Measurements from ENCODE around the gene SUCLG2. TPM values are rescaled to one million over a fixed set of nuclear protein-coding genes. Genes with fewer than 3 reads are reported as not detected.

SUCLG2 gene
- total and polyA plus RNA-seq, 4 donors: 38.2 to 71.9 (median 44.5) TPM

GRCh38 chr3:67531181-67532101 is 123.0 kb downstream of the SUCLG2 start:
- Histone ChIP-seq H3K4me1 (ENCODE audit: control insufficient read depth in 1 of 2, insufficient read depth in 2 of 2, low read length in 2 of 2) (no peaks in the 10 kb centered on the region), H3K36me3 (ENCODE audit: control insufficient read depth in 1 of 2, insufficient read depth in 2 of 2, low read length in 1 of 2) (peaks cover 2 to 3% of the 10 kb centered on the region in 2 donors), H3K9me3 (ENCODE audit: control insufficient read depth, low read length) (no peaks in the 10 kb centered on the region), H3K4me3 (ENCODE audit: low read length in 2 of 2) (no peak overlapping the region), H3K27me3 (ENCODE audit: control insufficient read depth in 1 of 2, insufficient read depth in 2 of 2, low read length in 1 of 2) (no peaks in the 10 kb centered on the region), H3K27ac (ENCODE audit: low read depth in 1 of 2, low read length in 2 of 2) (no peak overlapping the region)
- 84 to 85% methylated on average over 6 of the region's 6 CpGs for whole genome bisulfite sequencing, 2 donors
- DNase-seq (no peak), ATAC-seq (ENCODE audit: low FRiP score) (no peak)
- intact Hi-C loops (cut with DNase I): no loop called here

- ATAC-seq (ENCODE audit: low FRiP score): no peak
- Histone ChIP-seq H3K4me1 (ENCODE audit: control insufficient read depth in 1 of 2, insufficient read depth in 2 of 2, low read length in 2 of 2) (no peaks in the 10 kb centered on the region), H3K36me3 (ENCODE audit: control insufficient read depth in 1 of 2, insufficient read depth in 2 of 2, low read length in 1 of 2) (peaks cover 3 to 4% of the 10 kb centered on the region in 2 donors), H3K9me3 (ENCODE audit: control insufficient read depth, low read length) (no peaks in the 10 kb centered on the region), H3K27ac (ENCODE audit: low read depth in 1 of 2, low read length in 2 of 2) (no peak overlapping the region), H3K4me3 (ENCODE audit: low read length in 2 of 2) (no peak overlapping the region), H3K27me3 (ENCODE audit: control insufficient read depth in 1 of 2, insufficient read depth in 2 of 2, low read length in 1 of 2) (no peaks in the 10 kb centered on the region)
- WGBS, 2 donors: 90 to 97% methylated on average over 1 of the region's 1 CpG
- intact Hi-C loops (cut with DNase I): no loop called here
- DNase-seq: no peak
These were observed 124.5 kb downstream of the SUCLG2 start for GRCh38 chr3:67529915-67530314.

- intact Hi-C loops (cut with DNase I): no loop called here
- Histone ChIP-seq H3K27me3 (ENCODE audit: control insufficient read depth in 1 of 2, insufficient read depth in 2 of 2, low read length in 1 of 2) (no peaks in the 10 kb centered on the region), H3K9me3 (ENCODE audit: control insufficient read depth, low read length) (no peaks in the 10 kb centered on the region), H3K36me3 (ENCODE audit: control insufficient read depth in 1 of 2, insufficient read depth in 2 of 2, low read length in 1 of 2) (peaks cover 3 to 4% of the 10 kb centered on the region in 2 donors), H3K4me1 (ENCODE audit: control insufficient read depth in 1 of 2, insufficient read depth in 2 of 2, low read length in 2 of 2) (no peaks in the 10 kb centered on the region), H3K27ac (ENCODE audit: low read depth in 1 of 2, low read length in 2 of 2) (no peak overlapping the region), H3K4me3 (ENCODE audit: low read length in 2 of 2) (no peak overlapping the region)
- WGBS, 2 donors: 89 to 92% methylated on average over 1 of the region's 1 CpG
- ATAC-seq (ENCODE audit: low FRiP score) (no peak), DNase-seq (no peak)
These were observed 125.1 kb downstream of the SUCLG2 start for GRCh38 chr3:67529337-67529736.

DNA sequence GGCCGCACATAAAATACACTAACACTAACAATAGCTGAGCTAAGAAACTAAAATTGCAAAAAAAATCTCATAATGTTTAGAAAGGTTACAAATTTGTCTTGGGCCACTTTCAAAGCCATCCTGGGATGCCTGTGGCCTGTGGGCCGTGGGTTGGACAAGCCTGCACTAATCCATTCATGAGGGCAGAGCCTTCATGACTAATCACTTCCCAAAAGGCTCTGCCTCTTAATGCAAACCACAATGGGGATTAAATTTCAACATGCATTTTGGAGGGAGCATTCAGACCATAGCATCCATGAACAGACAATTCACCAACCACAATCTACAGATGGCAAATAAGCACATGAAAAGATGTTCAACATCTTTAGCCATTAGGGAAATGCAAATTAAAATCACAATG is 128.2 kb downstream of the SUCLG2 start:
- Histone ChIP-seq H3K27me3 (ENCODE audit: control insufficient read depth in 1 of 2, insufficient read depth in 2 of 2, low read length in 1 of 2) (no peaks in the 10 kb centered on the region), H3K27ac (ENCODE audit: low read depth in 1 of 2, low read length in 2 of 2) (no peak overlapping the region), H3K4me1 (ENCODE audit: control insufficient read depth in 1 of 2, insufficient read depth in 2 of 2, low read length in 2 of 2) (no peaks in the 10 kb centered on the region), H3K4me3 (ENCODE audit: low read length in 2 of 2) (no peak overlapping the region), H3K9me3 (ENCODE audit: control insufficient read depth, low read length) (no peaks in the 10 kb centered on the region), H3K36me3 (ENCODE audit: control insufficient read depth in 1 of 2, insufficient read depth in 2 of 2, low read length in 1 of 2) (peaks cover 3 to 4% of the 10 kb centered on the region in 2 donors)
- ATAC-seq (ENCODE audit: low FRiP score) (no peak), DNase-seq (no peak)
- 88 to 89% methylated on average over 2 of the region's 2 CpGs for WGBS, 2 donors
- intact Hi-C loops (cut with DNase I): no loop called here

GRCh38 chr3:67524046-67524445 is 130.4 kb downstream of the SUCLG2 start:
- Histone ChIP-seq H3K27me3 (ENCODE audit: control insufficient read depth in 1 of 2, insufficient read depth in 2 of 2, low read length in 1 of 2) (no peaks in the 10 kb centered on the region), H3K4me1 (ENCODE audit: control insufficient read depth in 1 of 2, insufficient read depth in 2 of 2, low read length in 2 of 2) (peaks cover 0 to 2% of the 10 kb centered on the region in 2 donors), H3K27ac (ENCODE audit: low read depth in 1 of 2, low read length in 2 of 2) (no peak overlapping the region), H3K4me3 (ENCODE audit: low read length in 2 of 2) (no peak overlapping the region), H3K36me3 (ENCODE audit: control insufficient read depth in 1 of 2, insufficient read depth in 2 of 2, low read length in 1 of 2) (peaks cover 4 to 5% of the 10 kb centered on the region in 2 donors), H3K9me3 (ENCODE audit: control insufficient read depth, low read length) (no peaks in the 10 kb centered on the region)
- intact Hi-C loops (cut with DNase I): no loop called here
- DNase-seq (no peak), ATAC-seq (ENCODE audit: low FRiP score) (no peak)
- 92 to 97% methylated on average over 6 of the region's 6 CpGs for WGBS, 2 donors

DNA sequence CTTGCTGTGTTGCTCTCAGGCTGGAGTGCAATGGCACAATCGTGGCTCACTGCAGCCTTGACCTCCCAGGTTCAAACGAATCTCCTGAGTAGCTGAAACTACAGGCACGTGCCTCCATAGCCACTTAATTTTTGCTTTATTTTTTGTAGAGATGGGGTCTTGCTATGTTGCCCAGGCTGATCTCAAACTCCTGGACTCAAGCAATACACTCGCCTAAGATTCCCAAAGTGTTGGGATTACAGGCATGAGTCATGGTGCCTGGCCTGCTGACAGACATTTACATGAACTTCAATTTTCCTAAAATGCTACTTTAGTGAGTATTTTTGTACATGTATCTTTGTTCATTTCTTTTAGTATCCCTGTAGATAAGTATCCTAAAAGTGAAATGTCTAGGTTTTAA is 132.3 kb downstream of the SUCLG2 start:
- Histone ChIP-seq H3K27me3 (ENCODE audit: control insufficient read depth in 1 of 2, insufficient read depth in 2 of 2, low read length in 1 of 2) (no peaks in the 10 kb centered on the region), H3K9me3 (ENCODE audit: control insufficient read depth, low read length) (no peaks in the 10 kb centered on the region), H3K4me3 (ENCODE audit: low read length in 2 of 2) (no peak overlapping the region), H3K36me3 (ENCODE audit: control insufficient read depth in 1 of 2, insufficient read depth in 2 of 2, low read length in 1 of 2) (peaks cover 5 to 6% of the 10 kb centered on the region in 2 donors), H3K27ac (ENCODE audit: low read depth in 1 of 2, low read length in 2 of 2) (no peak overlapping the region), H3K4me1 (ENCODE audit: control insufficient read depth in 1 of 2, insufficient read depth in 2 of 2, low read length in 2 of 2) (peaks cover 0 to 2% of the 10 kb centered on the region in 2 donors)
- WGBS, 2 donors: 93 to 96% methylated on average over 4 of the region's 4 CpGs
- ATAC-seq (ENCODE audit: low FRiP score) (no peak), DNase-seq (no peak)
- intact Hi-C loops (cut with DNase I): no loop called here

- intact Hi-C loops (cut with DNase I): no loop called here
- WGBS, 2 donors: 87 to 88% methylated on average over 5 of the region's 5 CpGs
- ATAC-seq (ENCODE audit: low FRiP score): no peak
- no peaks in the 10 kb centered on the region for H3K27me3 ChIP-seq (ENCODE audit: control insufficient read depth in 1 of 2, insufficient read depth in 2 of 2, low read length in 1 of 2)
- no peak overlapping the region for H3K27ac ChIP-seq (ENCODE audit: low read depth in 1 of 2, low read length in 2 of 2)
- H3K4me3 ChIP-seq (ENCODE audit: low read length in 2 of 2): no peak overlapping the region
- H3K36me3 ChIP-seq (ENCODE audit: control insufficient read depth in 1 of 2, insufficient read depth in 2 of 2, low read length in 1 of 2): peaks cover 2 to 6% of the 10 kb centered on the region in 2 donors
- no peaks in the 10 kb centered on the region for H3K9me3 ChIP-seq (ENCODE audit: control insufficient read depth, low read length)
- peaks cover 0 to 2% of the 10 kb centered on the region in 2 donors for H3K4me1 ChIP-seq (ENCODE audit: control insufficient read depth in 1 of 2, insufficient read depth in 2 of 2, low read length in 2 of 2)
- no peak for DNase-seq
These were observed 133.3 kb downstream of the SUCLG2 start for GRCh38 chr3:67521053-67521646.

GRCh38 chr3:67518236-67518635 is 136.2 kb downstream of the SUCLG2 start:
- Histone ChIP-seq H3K4me1 (ENCODE audit: control insufficient read depth in 1 of 2, insufficient read depth in 2 of 2, low read length in 2 of 2) (peaks cover 0 to 2% of the 10 kb centered on the region in 2 donors), H3K27me3 (ENCODE audit: control insufficient read depth in 1 of 2, insufficient read depth in 2 of 2, low read length in 1 of 2) (no peaks in the 10 kb centered on the region), H3K4me3 (ENCODE audit: low read length in 2 of 2) (no peak overlapping the region), H3K27ac (ENCODE audit: low read depth in 1 of 2, low read length in 2 of 2) (no peak overlapping the region), H3K9me3 (ENCODE audit: control insufficient read depth, low read length) (no peaks in the 10 kb centered on the region), H3K36me3 (ENCODE audit: control insufficient read depth in 1 of 2, insufficient read depth in 2 of 2, low read length in 1 of 2) (peaks cover 2 to 6% of the 10 kb centered on the region in 2 donors)
- WGBS, 2 donors: 96 to 99% methylated on average over 4 of the region's 4 CpGs
- DNase-seq (no peak), ATAC-seq (ENCODE audit: low FRiP score) (no peak)
- intact Hi-C loops (cut with DNase I): no loop called here

GRCh38 chr3:67517781-67518180 is 136.6 kb downstream of the SUCLG2 start:
- no peaks in the 10 kb centered on the region for H3K27me3 ChIP-seq (ENCODE audit: control insufficient read depth in 1 of 2, insufficient read depth in 2 of 2, low read length in 1 of 2)
- 77 to 89% methylated on average over 2 of the region's 2 CpGs for whole genome bisulfite sequencing, 2 donors
- intact Hi-C loops (cut with DNase I): no loop called here
- H3K9me3 ChIP-seq (ENCODE audit: control insufficient read depth, low read length): no peaks in the 10 kb centered on the region
- no peak overlapping the region for H3K4me3 ChIP-seq (ENCODE audit: low read length in 2 of 2)
- ATAC-seq (ENCODE audit: low FRiP score) (no peak), DNase-seq (no peak)
- peaks cover 0 to 2% of the 10 kb centered on the region in 2 donors for H3K4me1 ChIP-seq (ENCODE audit: control insufficient read depth in 1 of 2, insufficient read depth in 2 of 2, low read length in 2 of 2)
- H3K27ac ChIP-seq (ENCODE audit: low read depth in 1 of 2, low read length in 2 of 2): no peak overlapping the region
- peaks cover 2 to 6% of the 10 kb centered on the region in 2 donors for H3K36me3 ChIP-seq (ENCODE audit: control insufficient read depth in 1 of 2, insufficient read depth in 2 of 2, low read length in 1 of 2)

All from aorta (tissue), 5 donors.